Sigmoid colon (tissue), 4 donors: ENCODE results near the gene MYRIP.

Source experiments
- POLR2AphosphoS5 ChIP-seq, 4 donors: sonication (generic); formaldehyde crosslinking; IDR thresholded peaks; one replicate each; pipeline ENCODE4 v1.6.1; 2017; ENCODE audit warnings: antibody characterized with exemption in 4 of 4
- TF ChIP-seq, protein P1 (sequence below), 4 experiments: fragments of 450-650 bp in 3 of 4; fragments of 200-600 bp in 1 of 4; IDR thresholded peaks; one replicate each; pipeline ENCODE4 v1.5.1; 2016 to 2019; ENCODE audit warnings: antibody characterized with exemption in 4 of 4, mild to moderate bottlenecking in 3 of 4, moderate library complexity in 2 of 4

GRCh38 chr3:39848365-39848764 lies 39.0 kb downstream of the MYRIP start:
- TF ChIP-seq, protein P1, sequence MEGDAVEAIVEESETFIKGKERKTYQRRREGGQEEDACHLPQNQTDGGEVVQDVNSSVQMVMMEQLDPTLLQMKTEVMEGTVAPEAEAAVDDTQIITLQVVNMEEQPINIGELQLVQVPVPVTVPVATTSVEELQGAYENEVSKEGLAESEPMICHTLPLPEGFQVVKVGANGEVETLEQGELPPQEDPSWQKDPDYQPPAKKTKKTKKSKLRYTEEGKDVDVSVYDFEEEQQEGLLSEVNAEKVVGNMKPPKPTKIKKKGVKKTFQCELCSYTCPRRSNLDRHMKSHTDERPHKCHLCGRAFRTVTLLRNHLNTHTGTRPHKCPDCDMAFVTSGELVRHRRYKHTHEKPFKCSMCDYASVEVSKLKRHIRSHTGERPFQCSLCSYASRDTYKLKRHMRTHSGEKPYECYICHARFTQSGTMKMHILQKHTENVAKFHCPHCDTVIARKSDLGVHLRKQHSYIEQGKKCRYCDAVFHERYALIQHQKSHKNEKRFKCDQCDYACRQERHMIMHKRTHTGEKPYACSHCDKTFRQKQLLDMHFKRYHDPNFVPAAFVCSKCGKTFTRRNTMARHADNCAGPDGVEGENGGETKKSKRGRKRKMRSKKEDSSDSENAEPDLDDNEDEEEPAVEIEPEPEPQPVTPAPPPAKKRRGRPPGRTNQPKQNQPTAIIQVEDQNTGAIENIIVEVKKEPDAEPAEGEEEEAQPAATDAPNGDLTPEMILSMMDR (IDR thresholded peaks at IDR 0.05), result no peak
- TF ChIP-seq POLR2AphosphoS5 (IDR thresholded peaks at IDR 0.05), result no peak
